ENCODE data around the gene SCUBE2.

Gene SCUBE2

GRCh38 chr11:9073466-9074225 lies 17.8 kb downstream of the SCUBE2 start:
- no peak for DNase-seq

- no peak for DNase-seq
These were observed 18.7 kb downstream of the SCUBE2 start for GRCh38 chr11:9072626-9073176.

- no peak for DNase-seq
These were observed 19.7 kb downstream of the SCUBE2 start for GRCh38 chr11:9071692-9072091.

- no peak for DNase-seq
These were observed 20.5 kb downstream of the SCUBE2 start for GRCh38 chr11:9070749-9071491.

- DNase-seq = no peak
These were observed 21.4 kb downstream of the SCUBE2 start for GRCh38 chr11:9069862-9070470.

GRCh38 chr11:9069256-9069655 lies 22.1 kb downstream of the SCUBE2 start:
- no peak for DNase-seq

- no peak for DNase-seq
These were observed 24.9 kb downstream of the SCUBE2 start for GRCh38 chr11:9066433-9066925.

- DNase-seq = no peak
These were observed 25.6 kb downstream of the SCUBE2 start for GRCh38 chr11:9065607-9066432.

GRCh38 chr11:9061807-9062206 lies 29.6 kb downstream of the SCUBE2 start:
- no peak for DNase-seq

GRCh38 chr11:9060700-9061111 lies 30.7 kb downstream of the SCUBE2 start:
- DNase-seq = no peak

GRCh38 chr11:9059406-9059805 lies 32.0 kb downstream of the SCUBE2 start:
- no peak for DNase-seq

GRCh38 chr11:9057888-9058287 lies 33.5 kb downstream of the SCUBE2 start:
- DNase-seq = no peak

GRCh38 chr11:9057007-9057406 lies 34.4 kb downstream of the SCUBE2 start:
- no peak for DNase-seq

- no peak for DNase-seq
These were observed 34.9 kb downstream of the SCUBE2 start for GRCh38 chr11:9056467-9056866.

- no peak for DNase-seq
These were observed 37.9 kb downstream of the SCUBE2 start for GRCh38 chr11:9053316-9054035.

- no peak for DNase-seq
These were observed 39.1 kb downstream of the SCUBE2 start for GRCh38 chr11:9052316-9052715.

GRCh38 chr11:9049959-9050358 lies 41.4 kb downstream of the SCUBE2 start:
- DNase-seq = no peak

GRCh38 chr11:9047964-9048523 lies 43.4 kb downstream of the SCUBE2 start:
- DNase-seq = no peak

GRCh38 chr11:9046481-9046880 lies 44.9 kb downstream of the SCUBE2 start:
- DNase-seq = no peak

GRCh38 chr11:9042488-9042887 lies 48.9 kb downstream of the SCUBE2 start:
- no peak for DNase-seq

- DNase-seq = no peak
These were observed 49.7 kb downstream of the SCUBE2 start for GRCh38 chr11:9041747-9042146.

GRCh38 chr11:9040410-9040809 lies 51.0 kb downstream of the SCUBE2 start:
- no peak for DNase-seq

All from NCI-H226 (cell line).